HepG2 (cell line): Measurements from ENCODE around the gene ECE2. TPM values are rescaled to one million over a fixed set of nuclear protein-coding genes. Genes with fewer than 3 reads are reported as not detected.
A peak's percentile ranks its signal among the peaks of the same experiment; 100 is the strongest.

Experiments
- BRF2 ChIP-seq: sonication (generic); formaldehyde crosslinking; IDR thresholded peaks from 2 replicates; pipeline ENCODE4 v1.8.1; 2022; ENCODE audit warnings: mild to moderate bottlenecking, missing genetic modification reagents
- CENPBD1 ChIP-seq: sonication (generic); formaldehyde crosslinking; IDR thresholded peaks from 2 replicates; pipeline ENCODE4 v1.8.0; 2022; ENCODE audit warnings: missing genetic modification reagents, low read depth, mild to moderate bottlenecking, borderline replicate concordance
- DBP ChIP-seq: sonication (generic); formaldehyde crosslinking; IDR thresholded peaks from 2 replicates; pipeline ENCODE4 v1.4.0; 2020; ENCODE audit warnings: missing genetic modification reagents; ENCODE audit errors: not compliant biosample characterization
- EP300 ChIP-seq, 3 experiments: sonication (generic) in 1 of 3; formaldehyde crosslinking in 1 of 3; IDR thresholded peaks; 2 replicates each; pipeline versions ENCODE4 v1.5.1 to v1.6.1; 2011 to 2020; ENCODE audit warnings: low read depth in 2 of 3, low read length in 2 of 3, borderline replicate concordance in 1 of 3, improper control_type of control experiment in 1 of 3, mild to moderate bottlenecking in 1 of 3, missing genetic modification reagents in 1 of 3, moderate library complexity in 1 of 3
- GRHL1 ChIP-seq: sonication (generic); formaldehyde crosslinking; conservative IDR thresholded peaks from 2 replicates; pipeline ENCODE4 v1.8.0; 2022; ENCODE audit warnings: missing genetic modification reagents
- HNRNPL ChIP-seq: fragments of 200-400 bp; formaldehyde crosslinking; IDR thresholded peaks from 2 replicates; pipeline ENCODE4 v1.6.1; 2017; ENCODE audit warnings: mild to moderate bottlenecking, low read depth, low read length
- NBN ChIP-seq: fragments of 450-650 bp; conservative IDR thresholded peaks from 2 replicates; pipeline ENCODE4 v1.6.1; 2017
- PHF8 ChIP-seq: sonication (generic); formaldehyde crosslinking; IDR thresholded peaks from 2 replicates; pipeline ENCODE4 v1.5.0; 2020; ENCODE audit warnings: missing genetic modification reagents
- PLSCR1 ChIP-seq: sonication (generic); formaldehyde crosslinking; IDR thresholded peaks from 2 replicates; pipeline ENCODE4 v1.5.0; 2020; ENCODE audit warnings: missing genetic modification reagents, mild to moderate bottlenecking, borderline replicate concordance
- PRDM10 ChIP-seq: sonication (generic); formaldehyde crosslinking; IDR thresholded peaks from 2 replicates; pipeline ENCODE4 v1.4.0; 2020; ENCODE audit warnings: low read depth, missing genetic modification reagents
- SALL1 ChIP-seq: sonication (generic); formaldehyde crosslinking; IDR thresholded peaks from 2 replicates; pipeline ENCODE4 v1.8.0; 2022; ENCODE audit warnings: mild to moderate bottlenecking, missing genetic modification reagents
- SMARCC2 ChIP-seq: fragments of 450-650 bp; IDR thresholded peaks from 2 replicates; pipeline ENCODE4 v1.6.1; 2017; ENCODE audit warnings: antibody characterized with exemption, mild to moderate bottlenecking
- YEATS2 ChIP-seq: sonication (generic); formaldehyde crosslinking; IDR thresholded peaks from 2 replicates; pipeline ENCODE4 v1.4.0; 2020; ENCODE audit warnings: missing genetic modification reagents, borderline replicate concordance
- ZNF207 ChIP-seq: fragments of 450-650 bp; IDR thresholded peaks from 2 replicates; pipeline ENCODE4 v1.6.1; 2016; ENCODE audit warnings: antibody characterized with exemption, borderline replicate concordance
- ZNF230 ChIP-seq: sonication (generic); formaldehyde crosslinking; IDR thresholded peaks from 2 replicates; pipeline ENCODE4 v1.4.0; 2020; ENCODE audit warnings: mild to moderate bottlenecking, missing genetic modification reagents
- ZNF546 ChIP-seq: sonication (generic); formaldehyde crosslinking; conservative IDR thresholded peaks from 2 replicates; pipeline ENCODE4 v1.8.1; 2023; ENCODE audit warnings: mild to moderate bottlenecking, missing genetic modification reagents
- ZNF569 ChIP-seq: sonication (generic); formaldehyde crosslinking; IDR thresholded peaks from 2 replicates; pipeline ENCODE4 v1.5.0; 2020; ENCODE audit warnings: mild to moderate bottlenecking, missing genetic modification reagents, moderate library complexity, borderline replicate concordance
- ZNF577 ChIP-seq: sonication (generic); formaldehyde crosslinking; IDR thresholded peaks from 2 replicates; pipeline ENCODE4 v1.4.0; 2020; ENCODE audit warnings: mild to moderate bottlenecking, low read depth, missing genetic modification reagents, borderline replicate concordance
- ZSCAN29 ChIP-seq: sonication (generic); formaldehyde crosslinking; conservative IDR thresholded peaks from 2 replicates; pipeline ENCODE4 v1.4.0; 2020; ENCODE audit warnings: mild to moderate bottlenecking, missing genetic modification reagents
- polyA plus RNA-seq, 8 experiments: library from polyadenylated mRNA; depleted of rRNA in 3 of 8; stranded (reverse) in 7 of 8; unstranded in 1 of 8; fragments of >200 nt; fragmentation: Illumina TruSeq in 4 of 8; extraction: Trizol in 4 of 8; gene quantifications; 2 replicates each; pipeline versions ENCODE4 v1.2.1 to v1.2.3, GENCODE V29; 2011 to 2016; ENCODE audit warnings: low read depth in 4 of 8, missing spikeins in 1 of 8, mixed read lengths in 1 of 8; ENCODE audit not compliant: insufficient read depth in 1 of 8
- total RNA-seq, 5 experiments: library from RNA; depleted of rRNA; stranded (reverse); fragments of >200 nt; fragmentation: Illumina TruSeq; extraction: Trizol; gene quantifications; 2 replicates each; pipeline ENCODE4 v1.2.3, GENCODE V29; 2016; ENCODE audit warnings: low read depth in 1 of 5

The ECE2 gene
- total and polyA plus RNA-seq, 2 of the 13 experiments (the other 11 are each of a cell fraction or from before 2014, with no cell fraction given) = not detected

- TF ChIP-seq PRDM10 = peak; percentile 64; the same call in 1 of the 2 replicates
- TF ChIP-seq GRHL1 (CRISPR knock-in tag) = no peak
- no peak; the same call in 1 of the 2 replicates for TF ChIP-seq ZSCAN29 (CRISPR knock-in tag)
- TF ChIP-seq EP300 (IDR thresholded peaks at IDR 0.05; ENCODE audit: low read depth in 2 of 2, low read length in 2 of 2) = no peak
- TF ChIP-seq EP300 (CRISPR knock-in tag; IDR thresholded peaks at IDR 0.05; ENCODE audit: borderline replicate concordance) = no peak
- TF ChIP-seq ZNF207 = no peak
- TF ChIP-seq CENPBD1 (CRISPR knock-in tag) = no peak
- peak; percentile 80 for TF ChIP-seq SALL1
- 0 out of 2 replicates have a peak, but pooled peaks have one; percentile 55 for TF ChIP-seq ZNF546
- peak; percentile 47; the same call in 1 of the 2 replicates for TF ChIP-seq ZNF569 (CRISPR knock-in tag)
- TF ChIP-seq HNRNPL = 0 out of 2 replicates have a peak, but pooled peaks have one; percentile 40
- no peak for TF ChIP-seq PLSCR1
- peak; percentile 71; the same call in 1 of the 2 replicates for TF ChIP-seq YEATS2 (CRISPR knock-in tag)
- peak; percentile 87 for TF ChIP-seq PHF8
- no peak for TF ChIP-seq SMARCC2
- no peak for TF ChIP-seq ZNF230 (CRISPR knock-in tag)
- no peak for TF ChIP-seq NBN
- TF ChIP-seq ZNF577 (CRISPR knock-in tag) = no peak
- no peak for TF ChIP-seq DBP (CRISPR knock-in tag)
- no peak for TF ChIP-seq BRF2 (CRISPR knock-in tag)
These were observed 26.2 kb upstream of the ECE2 start, which contains the start of gene EEF1AKMT4 (continued) for GRCh38 chr3:184249412-184250166.
